PC-9 (cell line): Measurements from ENCODE around the gene ACOT12. TPM values are rescaled to one million over a fixed set of nuclear protein-coding genes. Genes with fewer than 3 reads are reported as not detected.

Experiments used
- BruUV-seq: library from RNA; stranded (reverse); fragments of 400-500 nt; replicated peaks from 2 replicates; lab custom pipeline; 2021; lab: Mats Ljungman, UMichigan
- CTCF ChIA-PET: fragments of 300-600 bp; sonication (Branson Sonifier 250); formaldehyde crosslinking; loops from one replicate; lab custom pipeline; 2022; ENCODE audit warnings: antibody characterized with exemption; lab: Charles Lee
- POLR2A ChIA-PET: fragments of 300-600 bp; sonication (Branson Sonifier 250); formaldehyde crosslinking; loops from one replicate; lab custom pipeline; 2022; ENCODE audit warnings: antibody characterized with exemption; ENCODE audit not compliant: unreplicated experiment; lab: Charles Lee
- DNase-seq, 2 experiments: peaks; one replicate each; pipeline versions ENCODE4 v3.0.0 to v3.0.0-alpha.2; 2015 to 2022; ENCODE audit warnings: mixed read lengths in 1 of 2
- H2AFZ ChIP-seq: fragments of 200-600 bp; sonication (generic); 2 replicates; pipeline ENCODE4 v1.8.1; 2017; ENCODE audit warnings: antibody characterized with exemption
- H3F3A ChIP-seq: fragments of 200-600 bp; sonication (generic); 2 replicates; pipeline ENCODE4 v1.8.1; 2017; ENCODE audit warnings: antibody characterized with exemption, mild to moderate bottlenecking, low read depth; ENCODE audit not compliant: insufficient read depth
- H3K27ac ChIP-seq: fragments of 200-600 bp; sonication (generic); 2 replicates; pipeline ENCODE4 v1.6.1; 2016; ENCODE audit warnings: mixed run types
- H3K27me3 ChIP-seq: fragments of 200-600 bp; sonication (generic); 2 replicates; pipeline ENCODE4 v1.6.1; 2016; ENCODE audit warnings: low read depth, mixed run types; ENCODE audit not compliant: insufficient read depth
- H3K36me3 ChIP-seq: fragments of 200-600 bp; sonication (generic); 2 replicates; pipeline ENCODE4 v1.6.1; 2016; ENCODE audit warnings: low read depth, mixed run types
- H3K4me1 ChIP-seq: fragments of 200-600 bp; sonication (generic); replicated peaks from 2 replicates; pipeline ENCODE4 v1.6.1; 2016; ENCODE audit warnings: mixed run types; ENCODE audit not compliant: insufficient read depth
- H3K4me2 ChIP-seq: fragments of 200-600 bp; sonication (generic); 2 replicates; pipeline ENCODE4 v1.6.1; 2017; ENCODE audit warnings: mixed run types
- H3K4me3 ChIP-seq: fragments of 200-600 bp; sonication (generic); 2 replicates; pipeline ENCODE4 v1.6.1; 2016; ENCODE audit warnings: mixed run types
- H3K79me2 ChIP-seq: fragments of 200-600 bp; sonication (generic); 2 replicates; pipeline ENCODE4 v1.6.1; 2017; ENCODE audit warnings: low read depth, mixed run types
- H3K9me2 ChIP-seq: fragments of 200-600 bp; sonication (generic); 2 replicates; pipeline ENCODE4 v1.8.1; 2017; ENCODE audit warnings: mild to moderate bottlenecking; ENCODE audit not compliant: insufficient read depth
- H3K9me3 ChIP-seq: fragments of 200-600 bp; sonication (generic); 2 replicates; pipeline ENCODE4 v1.8.1; 2016; ENCODE audit warnings: low read depth; ENCODE audit not compliant: insufficient read depth
- H4K20me1 ChIP-seq: fragments of 200-600 bp; sonication (generic); 2 replicates; pipeline ENCODE4 v1.8.1; 2017; ENCODE audit not compliant: insufficient read depth
- CTCF ChIP-seq: fragments of 200-600 bp; sonication (generic); conservative IDR thresholded peaks from 2 replicates; pipeline ENCODE4 v1.6.1; 2017; ENCODE audit warnings: mixed run types, antibody characterized with exemption, mild to moderate bottlenecking, moderate library complexity
- EZH2 ChIP-seq: fragments of 200-600 bp; sonication (generic); IDR thresholded peaks from 2 replicates; pipeline ENCODE4 v1.8.0; 2017; ENCODE audit warnings: antibody characterized with exemption, low read depth
- intact Hi-C: fragments of 100-400 bp; cut with micrococcal nuclease; formaldehyde crosslinking; loops from one replicate; pipeline ENCODE4 v1.10.0; 2022; ENCODE audit not compliant: unreplicated experiment
- total RNA-seq: library from RNA; stranded (reverse); gene quantifications from 2 replicates; pipeline ENCODE4 v1.2.3, GENCODE V29; 2021

ACOT12 gene
- total RNA-seq, 1 experiment from 2014 or later = not detected

- no peaks in the 10 kb centered on the region for H3K4me1 ChIP-seq
- peaks cover 4% of the 10 kb centered on the region; the same call in 1 of the 2 replicates for H3K9me2 ChIP-seq
- H3K79me2 ChIP-seq = no peaks in the 10 kb centered on the region
- no peak overlapping the region for H2AFZ ChIP-seq
- intact Hi-C loops = no loop called here
- DNase-seq = no peak
- no peaks in the 10 kb centered on the region for H3F3A ChIP-seq
- 0 out of 2 replicates have a peak, but pooled peaks cover 6% of the 10 kb centered on the region for H3K27me3 ChIP-seq
- H3K36me3 ChIP-seq = no peaks in the 10 kb centered on the region
- H3K27ac ChIP-seq = no peak overlapping the region
- ChIA-PET POLR2A (no interaction called here), CTCF (no interaction called here)
- no peak overlapping the region for H3K4me3 ChIP-seq
- H3K4me2 ChIP-seq = no peak overlapping the region
- no peaks in the 10 kb centered on the region for H4K20me1 ChIP-seq
- TF ChIP-seq EZH2 = no peak
- no peak for TF ChIP-seq CTCF
- BruUV-seq = no TSS peak
- no peaks in the 10 kb centered on the region for H3K9me3 ChIP-seq
Observed at GRCh38 chr5:81370912-81371311, 23.0 kb downstream of the ACOT12 start.

GRCh38 chr5:81365541-81365940, 28.4 kb downstream of the ACOT12 start:
- Histone ChIP-seq H3K36me3 (no peaks in the 10 kb centered on the region), H3K4me3 (no peak overlapping the region), H3F3A (no peaks in the 10 kb centered on the region), H3K79me2 (no peaks in the 10 kb centered on the region), H4K20me1 (no peaks in the 10 kb centered on the region), H3K27ac (no peak overlapping the region), H3K27me3 (no peaks in the 10 kb centered on the region), H3K9me2 (no peaks in the 10 kb centered on the region), H3K4me1 (no peaks in the 10 kb centered on the region), H2AFZ (no peak overlapping the region), H3K9me3 (no peaks in the 10 kb centered on the region), H3K4me2 (no peak overlapping the region)
- no TSS peak for BruUV-seq
- intact Hi-C loops = no loop called here
- ChIA-PET POLR2A (no interaction called here), CTCF (no interaction called here)
- TF ChIP-seq EZH2 = no peak
- no peak for TF ChIP-seq CTCF
- DNase-seq = no peak

GRCh38 chr5:81363093-81363871, 30.7 kb downstream of the ACOT12 start:
- Histone ChIP-seq H3K27ac (no peak overlapping the region), H3F3A (no peaks in the 10 kb centered on the region), H3K27me3 (no peaks in the 10 kb centered on the region), H3K79me2 (no peaks in the 10 kb centered on the region), H3K4me2 (no peak overlapping the region), H4K20me1 (no peaks in the 10 kb centered on the region), H3K9me2 (no peaks in the 10 kb centered on the region), H3K36me3 (no peaks in the 10 kb centered on the region), H3K4me1 (no peaks in the 10 kb centered on the region), H3K9me3 (no peaks in the 10 kb centered on the region), H2AFZ (no peak overlapping the region), H3K4me3 (no peak overlapping the region)
- ChIA-PET POLR2A (no interaction called here), CTCF (interaction anchor here (0.5 to 0.7 kb wide), 3 partner anchors 14 to 1268 kb away, joined by 3 to 6 read pairs (median 5); no protein-coding TSS in a partner anchor)
- BruUV-seq = no TSS peak
- intact Hi-C loops = no loop called here
- no peak for DNase-seq
- TF ChIP-seq EZH2 (no peak), CTCF (no peak)
